NB4 (cell line): ENCODE measurements around the gene ZBTB33.

Source experiments
- MAX ChIP-seq: IDR thresholded peaks from 2 replicates; pipeline ENCODE4 v1.6.1; 2011; ENCODE audit warnings: low read depth, low read length
- POLR2A ChIP-seq: IDR thresholded peaks from 2 replicates; pipeline ENCODE4 v1.6.1; 2011; ENCODE audit warnings: mild to moderate bottlenecking; ENCODE audit not compliant: insufficient read length; ENCODE audit errors: extremely low read depth
- TF ChIP-seq, protein P1 (sequence below): IDR thresholded peaks from one replicate; pipeline ENCODE4 v1.5.1; 2012; ENCODE audit warnings: low read depth, low read length

DNA sequence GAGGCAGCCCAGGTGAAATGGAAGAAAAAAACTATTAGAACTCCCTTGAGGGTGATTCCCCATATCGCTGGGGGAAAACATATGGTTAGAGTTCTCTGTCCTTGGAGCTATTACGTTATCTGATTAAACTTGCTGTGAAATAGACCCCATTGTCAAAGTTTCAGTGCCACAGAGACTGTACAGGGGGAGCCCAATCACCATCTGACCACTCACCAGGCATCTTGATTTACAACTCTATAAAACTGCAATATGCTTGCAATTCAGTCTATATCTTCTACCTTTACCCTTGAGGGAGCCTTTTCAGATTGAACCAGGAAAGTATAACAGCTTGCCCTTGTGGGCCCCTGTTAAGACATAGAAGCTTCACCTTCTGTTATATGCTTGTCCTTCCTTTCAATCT lies 42.4 kb downstream of the ZBTB33 start:
- TF ChIP-seq, protein P1, sequence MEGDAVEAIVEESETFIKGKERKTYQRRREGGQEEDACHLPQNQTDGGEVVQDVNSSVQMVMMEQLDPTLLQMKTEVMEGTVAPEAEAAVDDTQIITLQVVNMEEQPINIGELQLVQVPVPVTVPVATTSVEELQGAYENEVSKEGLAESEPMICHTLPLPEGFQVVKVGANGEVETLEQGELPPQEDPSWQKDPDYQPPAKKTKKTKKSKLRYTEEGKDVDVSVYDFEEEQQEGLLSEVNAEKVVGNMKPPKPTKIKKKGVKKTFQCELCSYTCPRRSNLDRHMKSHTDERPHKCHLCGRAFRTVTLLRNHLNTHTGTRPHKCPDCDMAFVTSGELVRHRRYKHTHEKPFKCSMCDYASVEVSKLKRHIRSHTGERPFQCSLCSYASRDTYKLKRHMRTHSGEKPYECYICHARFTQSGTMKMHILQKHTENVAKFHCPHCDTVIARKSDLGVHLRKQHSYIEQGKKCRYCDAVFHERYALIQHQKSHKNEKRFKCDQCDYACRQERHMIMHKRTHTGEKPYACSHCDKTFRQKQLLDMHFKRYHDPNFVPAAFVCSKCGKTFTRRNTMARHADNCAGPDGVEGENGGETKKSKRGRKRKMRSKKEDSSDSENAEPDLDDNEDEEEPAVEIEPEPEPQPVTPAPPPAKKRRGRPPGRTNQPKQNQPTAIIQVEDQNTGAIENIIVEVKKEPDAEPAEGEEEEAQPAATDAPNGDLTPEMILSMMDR: no peak
- TF ChIP-seq POLR2A: no peak
- no peak for TF ChIP-seq MAX
